Mesothelial cell of epicardium (in vitro differentiated cells): ENCODE measurements around the gene WDR46. TPM values are rescaled to one million over a fixed set of nuclear protein-coding genes. Genes with fewer than 3 reads are reported as not detected.
A peak's percentile ranks its signal among the peaks of the same experiment; 100 is the strongest.

Experiments
- DNase-seq, 2 experiments: peaks; one replicate each; pipeline ENCODE4 v3.0.0; 2021; ENCODE audit warnings: low spot score in 2 of 2; ENCODE audit not compliant: unreplicated experiment in 2 of 2
- H3K27ac Mint-ChIP-seq: 2 replicates; pipeline ENCODE4 v1.8.0; 2021; ENCODE audit warnings: mixed read lengths
- H3K27me3 Mint-ChIP-seq: 2 replicates; pipeline ENCODE4 v1.8.0; 2021; ENCODE audit warnings: low read depth, mixed read lengths
- H3K36me3 Mint-ChIP-seq: 2 replicates; pipeline ENCODE4 v1.8.0; 2021; ENCODE audit warnings: mixed read lengths
- H3K4me1 Mint-ChIP-seq: 2 replicates; pipeline ENCODE4 v1.8.0; 2021; ENCODE audit warnings: mixed read lengths
- H3K4me3 Mint-ChIP-seq: 2 replicates; pipeline ENCODE4 v1.8.0; 2021; ENCODE audit warnings: mild to moderate bottlenecking, moderate library complexity, mixed read lengths
- H3K9me3 Mint-ChIP-seq: 2 replicates; pipeline ENCODE4 v1.8.0; 2021; ENCODE audit warnings: mixed read lengths
- total RNA-seq: library from RNA; stranded (reverse); gene quantifications from 3 replicates; pipeline ENCODE4 v1.2.1, GENCODE V29; 2021
- TF ChIP-seq, protein P1 (sequence below): fragments of 200-600 bp; sonication (generic); IDR thresholded peaks from one replicate; pipeline ENCODE4 v1.5.0; 2021; ENCODE audit warnings: antibody characterized with exemption; ENCODE audit not compliant: unreplicated experiment

WDR46 gene
- total RNA-seq, 1 donor from 2014 or later, result 46.2 TPM

DNA sequence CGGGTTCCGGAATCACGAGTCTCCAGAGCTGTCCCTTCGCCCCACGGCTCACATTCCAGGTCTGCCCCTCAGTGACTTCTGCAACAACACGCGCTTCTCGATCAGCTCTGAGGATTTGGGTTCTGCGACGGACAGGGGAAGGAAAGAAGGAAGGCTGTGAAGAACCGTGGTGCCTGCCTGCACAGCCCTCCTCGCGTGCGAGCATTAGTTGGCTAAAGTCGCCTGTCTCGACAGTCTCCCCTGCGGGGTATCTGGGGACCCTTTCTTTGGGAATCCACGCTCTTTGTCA is 40.5 kb downstream of the WDR46 start:
- peaks cover 21% of the 10 kb centered on the region for H3K36me3 Mint-ChIP-seq
- H3K9me3 Mint-ChIP-seq, result no peaks in the 10 kb centered on the region
- H3K4me3 Mint-ChIP-seq, result peak overlapping the region; percentile 81
- H3K4me1 Mint-ChIP-seq, result peaks cover 18% of the 10 kb centered on the region
- H3K27me3 Mint-ChIP-seq, result peaks cover 14% of the 10 kb centered on the region
- TF ChIP-seq, protein P1, sequence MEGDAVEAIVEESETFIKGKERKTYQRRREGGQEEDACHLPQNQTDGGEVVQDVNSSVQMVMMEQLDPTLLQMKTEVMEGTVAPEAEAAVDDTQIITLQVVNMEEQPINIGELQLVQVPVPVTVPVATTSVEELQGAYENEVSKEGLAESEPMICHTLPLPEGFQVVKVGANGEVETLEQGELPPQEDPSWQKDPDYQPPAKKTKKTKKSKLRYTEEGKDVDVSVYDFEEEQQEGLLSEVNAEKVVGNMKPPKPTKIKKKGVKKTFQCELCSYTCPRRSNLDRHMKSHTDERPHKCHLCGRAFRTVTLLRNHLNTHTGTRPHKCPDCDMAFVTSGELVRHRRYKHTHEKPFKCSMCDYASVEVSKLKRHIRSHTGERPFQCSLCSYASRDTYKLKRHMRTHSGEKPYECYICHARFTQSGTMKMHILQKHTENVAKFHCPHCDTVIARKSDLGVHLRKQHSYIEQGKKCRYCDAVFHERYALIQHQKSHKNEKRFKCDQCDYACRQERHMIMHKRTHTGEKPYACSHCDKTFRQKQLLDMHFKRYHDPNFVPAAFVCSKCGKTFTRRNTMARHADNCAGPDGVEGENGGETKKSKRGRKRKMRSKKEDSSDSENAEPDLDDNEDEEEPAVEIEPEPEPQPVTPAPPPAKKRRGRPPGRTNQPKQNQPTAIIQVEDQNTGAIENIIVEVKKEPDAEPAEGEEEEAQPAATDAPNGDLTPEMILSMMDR, result peak; percentile 49
- H3K27ac Mint-ChIP-seq, result peak overlapping the region; percentile 71
- DNase-seq, result no peak

DNA sequence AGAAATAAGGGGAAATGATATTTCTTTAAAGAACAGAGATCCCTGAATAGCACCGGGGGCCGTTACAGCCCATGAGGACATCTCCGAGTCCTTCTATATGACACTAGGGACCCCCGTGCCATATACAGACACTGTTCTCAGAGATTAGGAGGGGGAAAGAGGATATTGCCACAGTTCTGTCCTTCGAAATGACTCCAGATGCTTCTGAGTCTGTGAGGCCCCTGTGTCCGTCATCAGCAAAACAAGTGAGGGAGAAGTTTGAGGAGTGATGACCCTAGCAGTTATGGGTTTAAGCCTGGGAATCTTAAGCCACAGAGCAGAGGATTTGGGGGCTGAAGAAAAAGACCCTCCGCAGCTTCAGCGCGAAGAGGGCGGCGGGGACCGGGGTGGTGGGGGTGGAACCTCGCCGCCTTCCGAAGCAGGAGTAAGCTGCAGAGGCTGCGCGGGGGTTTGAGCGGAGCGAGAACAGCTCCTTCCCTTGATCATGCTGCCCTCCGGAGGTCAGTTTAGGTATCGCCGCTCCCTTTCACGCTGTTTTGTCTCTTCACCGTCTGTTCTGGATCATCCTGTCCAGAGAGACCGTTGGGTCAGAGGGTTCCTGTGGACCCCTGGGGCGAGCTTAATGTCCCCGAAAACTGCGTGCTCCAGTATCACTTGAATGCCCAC is 40.9 kb downstream of the WDR46 start:
- H3K9me3 Mint-ChIP-seq, result no peaks in the 10 kb centered on the region

DNA sequence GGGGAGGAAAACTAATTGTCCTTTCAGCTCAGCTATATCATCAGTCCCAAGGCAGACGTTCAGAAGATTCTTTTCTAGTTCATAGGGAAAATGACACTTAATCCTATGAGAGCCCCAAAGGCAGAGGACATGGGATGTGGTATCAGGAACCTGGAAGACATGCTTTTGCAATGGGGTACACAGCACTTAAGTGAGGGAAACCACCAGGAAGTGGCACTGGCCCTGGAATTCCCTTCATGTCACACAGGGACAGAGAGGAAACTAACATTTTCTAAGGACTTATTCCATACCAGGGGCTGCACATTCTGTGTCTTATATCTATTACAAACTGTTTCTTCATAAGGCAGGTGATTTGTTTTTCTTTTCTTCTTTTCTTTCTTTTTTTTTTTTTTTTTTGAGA is 45.6 kb downstream of the WDR46 start:
- TF ChIP-seq, protein P1, result no peak
- DNase-seq, result no peak
- peaks cover 5% of the 10 kb centered on the region for H3K4me1 Mint-ChIP-seq
- no peaks in the 10 kb centered on the region for H3K36me3 Mint-ChIP-seq
- peaks cover 48% of the 10 kb centered on the region for H3K27me3 Mint-ChIP-seq
- H3K9me3 Mint-ChIP-seq, result no peaks in the 10 kb centered on the region
- H3K4me3 Mint-ChIP-seq, result no peak overlapping the region
- H3K27ac Mint-ChIP-seq, result no peak overlapping the region

More for the DNA sequence above, 40.9 kb downstream of the WDR46 start:
- Mint-ChIP-seq H3K27me3 (peaks cover 19% of the 10 kb centered on the region), H3K4me3 (peak overlapping the region; percentile 81), H3K36me3 (peaks cover 21% of the 10 kb centered on the region), H3K27ac (peak overlapping the region; percentile 71), H3K4me1 (peaks cover 18% of the 10 kb centered on the region)
- DNase-seq, result peak; percentile 81 to 94
- TF ChIP-seq, protein P1, result peak; percentile 85

DNA sequence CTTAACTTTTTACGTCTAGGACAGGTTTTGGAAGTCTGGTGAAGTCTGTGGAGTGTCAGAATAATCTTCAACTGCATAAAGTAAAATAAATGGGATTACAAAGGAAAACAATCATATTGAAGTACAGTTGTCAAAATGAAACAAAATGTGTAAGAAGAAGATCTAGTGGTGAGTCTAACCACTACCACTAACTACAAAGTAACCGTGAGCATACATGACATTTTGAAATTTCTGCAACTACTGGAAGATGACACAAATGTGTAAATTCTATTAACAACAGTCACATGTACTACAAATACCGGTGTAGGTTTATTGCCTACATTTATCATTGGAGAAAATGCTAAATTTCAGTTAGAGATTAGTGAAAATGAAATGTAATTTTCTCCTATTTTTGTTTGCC is 47.1 kb downstream of the WDR46 start:
- H3K4me1 Mint-ChIP-seq, result no peaks in the 10 kb centered on the region
- H3K9me3 Mint-ChIP-seq, result no peaks in the 10 kb centered on the region
- H3K4me3 Mint-ChIP-seq, result no peak overlapping the region
- TF ChIP-seq, protein P1, result no peak
- no peak for DNase-seq
- H3K27me3 Mint-ChIP-seq, result peaks cover 48% of the 10 kb centered on the region
- H3K27ac Mint-ChIP-seq, result no peak overlapping the region
- H3K36me3 Mint-ChIP-seq, result no peaks in the 10 kb centered on the region

DNA sequence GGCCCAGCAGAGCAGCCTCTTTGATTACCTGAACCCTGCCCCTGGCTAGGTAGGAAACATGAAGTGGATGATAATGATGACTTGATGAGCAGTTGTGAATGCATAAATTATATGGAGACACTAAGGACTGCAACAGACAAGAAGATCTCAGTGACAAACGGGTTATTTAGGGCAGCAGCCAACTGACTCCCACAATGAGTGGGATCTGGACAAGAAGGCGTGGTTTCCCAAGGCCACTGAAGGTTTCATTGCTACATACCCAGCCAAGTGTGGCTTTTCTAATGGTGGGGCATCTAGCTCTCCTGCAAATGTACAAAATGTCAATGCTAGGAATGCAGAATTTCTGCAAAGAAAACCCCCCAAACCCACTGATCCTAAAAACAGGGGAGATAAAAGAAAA is 51.3 kb downstream of the WDR46 start:
- peaks cover 12% of the 10 kb centered on the region for H3K4me1 Mint-ChIP-seq
- H3K4me3 Mint-ChIP-seq, result no peak overlapping the region
- no peak for DNase-seq
- peaks cover 26% of the 10 kb centered on the region for H3K27me3 Mint-ChIP-seq
- H3K27ac Mint-ChIP-seq, result no peak overlapping the region
- TF ChIP-seq, protein P1, result no peak
- no peaks in the 10 kb centered on the region for H3K9me3 Mint-ChIP-seq
- no peaks in the 10 kb centered on the region for H3K36me3 Mint-ChIP-seq

DNA sequence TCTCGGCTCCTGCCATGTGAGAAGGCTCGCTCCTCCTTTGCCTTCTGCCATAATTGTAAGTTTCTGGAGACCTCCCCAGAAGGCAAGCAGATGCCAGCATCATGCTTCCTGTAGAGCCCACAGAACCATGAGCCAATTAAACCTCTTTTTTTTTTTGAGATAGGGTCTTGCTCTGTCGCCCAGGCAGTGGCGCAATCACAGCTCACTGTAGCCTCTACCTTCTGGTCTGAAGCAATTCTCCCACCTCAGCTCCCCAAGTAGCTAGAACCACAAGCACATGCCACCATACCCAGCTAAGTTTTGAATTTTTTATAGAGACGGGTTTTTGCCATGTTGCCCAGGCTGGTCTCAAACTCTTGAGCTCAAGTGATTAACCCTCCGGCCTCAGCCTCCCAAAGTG is 52.2 kb downstream of the WDR46 start:
- TF ChIP-seq, protein P1, result no peak
- Mint-ChIP-seq H3K36me3 (no peaks in the 10 kb centered on the region), H3K27ac (no peak overlapping the region), H3K4me3 (no peak overlapping the region), H3K27me3 (peaks cover 18% of the 10 kb centered on the region), H3K4me1 (peaks cover 12% of the 10 kb centered on the region), H3K9me3 (no peaks in the 10 kb centered on the region)
- no peak for DNase-seq
